HepG2 (cell line): ENCODE measurements around the gene BICRA. TPM values are rescaled to one million over a fixed set of nuclear protein-coding genes. Genes with fewer than 3 reads are reported as not detected.

Experiments
- ATAC-seq: fragments of 200-7000 bp; cut with Tn5 transposase; 3 replicates; pipeline ENCODE4 v1.9.1; 2020; ENCODE audit warnings: mild to moderate bottlenecking, moderate library complexity
- BruUV-seq: library from RNA; stranded (reverse); fragments of 400-500 nt; replicated peaks from 2 replicates; lab custom pipeline; 2021; lab: Mats Ljungman, UMichigan
- CTCF ChIA-PET: fragments of 300-600 bp; formaldehyde crosslinking; extraction: SDS; loops from one replicate; lab custom pipeline; 2021; ENCODE audit warnings: low total read pairs, inconsistent platforms, low intra/inter-chr PET ratio; lab: Yijun Ruan, JAX
- POLR2A ChIA-PET: fragments of 350-600 bp; sonication (Branson Sonifier 250); formaldehyde crosslinking; loops from one replicate; lab custom pipeline; 2020; ENCODE audit warnings: antibody characterized with exemption, inconsistent platforms; lab: Yijun Ruan, JAX
- DNase-seq: peaks from one replicate; pipeline ENCODE4 v3.0.0-alpha.2; 2015; ENCODE audit warnings: low spot score
- FAIRE-seq: peaks from 3 replicates; lab custom pipeline; 2011; peaks lifted over from hg19 to GRCh38; lab: Jason Lieb, UNC
- H2AFZ ChIP-seq: one replicate; pipeline ENCODE4 v1.6.1; 2011; ENCODE audit warnings: low read length, inconsistent platforms
- H3K27ac ChIP-seq: fragments of 300-600 bp; 3 replicates; pipeline ENCODE4 v1.8.0; 2011; ENCODE audit warnings: mixed run types, mild to moderate bottlenecking, mixed read lengths, low read length, inconsistent platforms; ENCODE audit not compliant: insufficient read depth; ENCODE audit errors: extremely low read length
- H3K27me3 ChIP-seq, 2 experiments: fragments of 200-600 bp in 1 of 2; 2 replicates in 1 of 2; 3 replicates in 1 of 2; pipeline versions ENCODE4 v1.6.0 to v1.8.0; 2011; ENCODE audit warnings: low read length in 2 of 2, mild to moderate bottlenecking in 2 of 2, moderate library complexity in 2 of 2, inconsistent platforms in 1 of 2; ENCODE audit not compliant: insufficient read depth in 2 of 2, control insufficient read depth in 1 of 2
- H3K36me3 ChIP-seq, 2 experiments: fragments of 200-600 bp in 1 of 2; replicated peaks in 1 of 2; 2 replicates in 1 of 2; 3 replicates in 1 of 2; pipeline versions ENCODE4 v1.5.1 to v1.8.0; 2011; ENCODE audit warnings: low read length in 2 of 2, inconsistent platforms in 1 of 2; ENCODE audit not compliant: insufficient read depth in 2 of 2, control insufficient read depth in 1 of 2
- H3K4me1 ChIP-seq: 2 replicates; pipeline ENCODE4 v1.5.1; 2012; ENCODE audit warnings: low read length, inconsistent platforms; ENCODE audit not compliant: insufficient read depth
- H3K4me2 ChIP-seq: 2 replicates; pipeline ENCODE4 v1.6.0; 2011; ENCODE audit warnings: low read depth, low read length, inconsistent platforms
- H3K4me3 ChIP-seq, 3 experiments: fragments of 200-600 bp in 1 of 3; sonication (generic), shearing (Covaris generic) in 1 of 3; replicated peaks in 1 of 3; 2 replicates each; pipeline ENCODE4 v1.5.1; 2011 to 2016; ENCODE audit warnings: low read length in 3 of 3, inconsistent platforms in 2 of 3, low read depth in 2 of 3, mild to moderate bottlenecking in 2 of 3, control low read depth in 1 of 3, mixed read lengths in 1 of 3; ENCODE audit not compliant: insufficient read depth in 1 of 3
- H3K79me2 ChIP-seq: one replicate; pipeline ENCODE4 v1.6.1; 2011; ENCODE audit warnings: low read length, inconsistent platforms; ENCODE audit not compliant: insufficient read depth
- H3K9ac ChIP-seq: 2 replicates; pipeline ENCODE4 v1.6.0; 2011; ENCODE audit warnings: mild to moderate bottlenecking, low read depth, low read length, inconsistent platforms; ENCODE audit not compliant: insufficient read depth
- H3K9me3 ChIP-seq: 2 replicates; pipeline ENCODE4 v1.5.1; 2012; ENCODE audit warnings: mild to moderate bottlenecking, low read length
- H4K20me1 ChIP-seq: 2 replicates; pipeline ENCODE4 v1.6.0; 2011; ENCODE audit warnings: inconsistent platforms, mild to moderate bottlenecking, low read length, moderate library complexity; ENCODE audit not compliant: insufficient read depth
- FOXC1 ChIP-seq: sonication (generic); formaldehyde crosslinking; IDR thresholded peaks from 2 replicates; pipeline ENCODE4 v1.8.0; 2022; ENCODE audit warnings: mild to moderate bottlenecking, missing genetic modification reagents, borderline replicate concordance
- KDM2A ChIP-seq: sonication (generic); formaldehyde crosslinking; IDR thresholded peaks from 2 replicates; pipeline ENCODE4 v1.4.0; 2020; ENCODE audit warnings: low read depth, missing genetic modification reagents, borderline replicate concordance
- RFX5 ChIP-seq: IDR thresholded peaks from 2 replicates; pipeline ENCODE4 v1.6.1; 2011; ENCODE audit warnings: low read depth, low read length, improper control_type of control experiment
- SIN3A ChIP-seq: IDR thresholded peaks from 2 replicates; pipeline ENCODE4 v1.6.1; 2011; ENCODE audit warnings: low read depth, mild to moderate bottlenecking, control low read depth, low read length, borderline replicate concordance
- YEATS4 ChIP-seq: sonication (generic); formaldehyde crosslinking; IDR thresholded peaks from 2 replicates; pipeline ENCODE4 v1.4.0; 2020; ENCODE audit warnings: missing genetic modification reagents, borderline replicate concordance
- ZNF124 ChIP-seq: sonication (generic); formaldehyde crosslinking; IDR thresholded peaks from 2 replicates; pipeline ENCODE4 v1.4.0; 2020; ENCODE audit warnings: missing genetic modification reagents
- ZNF143 ChIP-seq: sonication (generic); formaldehyde crosslinking; IDR thresholded peaks from 2 replicates; pipeline ENCODE4 v1.4.0; 2020; ENCODE audit warnings: missing genetic modification reagents
- ZNF557 ChIP-seq: sonication (generic); formaldehyde crosslinking; IDR thresholded peaks from 2 replicates; pipeline ENCODE4 v1.4.0; 2020; ENCODE audit warnings: missing genetic modification reagents
- WGBS: methylation state at CpG from one replicate; pipeline ENCODE4 v1.1.6; 2017; ENCODE audit warnings: low lambda C conversion rate; 5-methylcytosine and 5-hydroxymethylcytosine counted together
- in situ Hi-C: cut with HindIII; loops from 2 replicates; pipeline ENCODE4 v1.10.0; 2017; ENCODE audit warnings: low pct_unique_long_range_greater_than_20kb; ENCODE audit not compliant: extremely low pct_ligation_motif_present
- intact Hi-C: fragments of 100-400 bp; cut with micrococcal nuclease; formaldehyde crosslinking; loops from one replicate; pipeline ENCODE4 v1.10.0; 2022; ENCODE audit not compliant: unreplicated experiment
- polyA plus RNA-seq, 8 experiments: library from polyadenylated mRNA; depleted of rRNA in 3 of 8; stranded (reverse) in 7 of 8; unstranded in 1 of 8; fragments of >200 nt; fragmentation: Illumina TruSeq in 4 of 8; extraction: Trizol in 4 of 8; gene quantifications; 2 replicates each; pipeline versions ENCODE4 v1.2.1 to v1.2.3, GENCODE V29; 2011 to 2016; ENCODE audit warnings: low read depth in 4 of 8, missing spikeins in 1 of 8, mixed read lengths in 1 of 8; ENCODE audit not compliant: insufficient read depth in 1 of 8
- total RNA-seq, 5 experiments: library from RNA; depleted of rRNA; stranded (reverse); fragments of >200 nt; fragmentation: Illumina TruSeq; extraction: Trizol; gene quantifications; 2 replicates each; pipeline ENCODE4 v1.2.3, GENCODE V29; 2016; ENCODE audit warnings: low read depth in 1 of 5
- TF ChIP-seq, protein P1 (sequence below): sonication (generic); formaldehyde crosslinking; IDR thresholded peaks from 2 replicates; pipeline ENCODE4 v1.8.0; 2022; ENCODE audit warnings: mild to moderate bottlenecking, missing genetic modification reagents, moderate library complexity

BICRA gene
- total and polyA plus RNA-seq, 2 of the 13 experiments (the other 11 are each of a cell fraction or from before 2014, with no cell fraction given) = 0.55 to 0.71 TPM

DNA sequence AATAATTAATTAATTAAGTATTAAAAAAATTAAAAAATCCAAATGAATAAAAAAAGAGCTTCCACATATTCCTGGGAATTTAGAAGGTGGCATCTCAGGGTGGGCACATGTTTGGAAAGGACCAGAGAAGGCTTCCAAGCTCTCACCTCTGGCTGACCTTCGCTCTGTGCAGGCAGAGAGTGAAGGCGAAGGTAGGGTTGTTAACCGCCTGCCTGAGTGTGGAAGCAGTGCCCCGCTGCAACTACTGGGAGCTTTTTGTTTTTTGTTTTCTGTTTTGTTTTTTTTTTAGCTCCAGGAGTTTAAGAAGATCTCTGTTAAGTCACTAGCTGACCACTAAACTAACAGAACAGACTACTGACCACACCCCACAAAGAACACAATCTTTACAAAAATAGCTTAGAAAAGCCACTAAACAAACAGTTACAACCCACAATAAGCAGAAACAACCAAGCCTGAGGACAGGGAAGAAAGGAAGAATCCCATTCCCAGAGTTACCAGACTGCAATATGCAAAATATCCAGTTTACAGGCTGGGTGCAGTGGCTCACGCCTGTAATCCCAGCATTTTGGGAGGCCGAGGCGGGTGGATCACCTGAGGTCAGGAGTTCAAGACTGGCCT lies 47.4 kb upstream of the BICRA start:
- Histone ChIP-seq H3K4me2 (0 out of 2 replicates have a peak overlapping the region, but pooled peaks have one; percentile 18), H3K9ac (no peak overlapping the region)
- TF ChIP-seq YEATS4 (CRISPR knock-in tag) = no peak
- no peak for TF ChIP-seq ZNF557 (CRISPR knock-in tag)
- no peak for TF ChIP-seq ZNF143
- no peak for TF ChIP-seq KDM2A
- TF ChIP-seq, protein P1, sequence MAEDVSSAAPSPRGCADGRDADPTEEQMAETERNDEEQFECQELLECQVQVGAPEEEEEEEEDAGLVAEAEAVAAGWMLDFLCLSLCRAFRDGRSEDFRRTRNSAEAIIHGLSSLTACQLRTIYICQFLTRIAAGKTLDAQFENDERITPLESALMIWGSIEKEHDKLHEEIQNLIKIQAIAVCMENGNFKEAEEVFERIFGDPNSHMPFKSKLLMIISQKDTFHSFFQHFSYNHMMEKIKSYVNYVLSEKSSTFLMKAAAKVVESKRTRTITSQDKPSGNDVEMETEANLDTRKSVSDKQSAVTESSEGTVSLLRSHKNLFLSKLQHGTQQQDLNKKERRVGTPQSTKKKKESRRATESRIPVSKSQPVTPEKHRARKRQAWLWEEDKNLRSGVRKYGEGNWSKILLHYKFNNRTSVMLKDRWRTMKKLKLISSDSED = no peak
- TF ChIP-seq SIN3A = no peak
- no peak for TF ChIP-seq FOXC1 (CRISPR knock-in tag)
- no peak for TF ChIP-seq ZNF124 (CRISPR knock-in tag)
- TF ChIP-seq RFX5 = no peak
- TF ChIP-seq, all 625 proteins: peak for 0
- H3K36me3 ChIP-seq = no peaks in the 10 kb centered on the region
- CTCF ChIA-PET = no interaction called here
- POLR2A ChIA-PET = no interaction called here
- FAIRE-seq (no peak), ATAC-seq (no peak), DNase-seq (no peak)
- H4K20me1 ChIP-seq = no peaks in the 10 kb centered on the region
- no peaks in the 10 kb centered on the region for H3K27me3 ChIP-seq
- H3K79me2 ChIP-seq = no peaks in the 10 kb centered on the region
- no peak overlapping the region for H3K27ac ChIP-seq
- H3K9me3 ChIP-seq = no peaks in the 10 kb centered on the region
- H2AFZ ChIP-seq = no peak overlapping the region
- intact Hi-C loops (no loop called here), in situ Hi-C loops (no loop called here)
- WGBS = 53% methylated on average over 7 of the region's 7 CpGs
- BruUV-seq = no TSS peak
- H3K4me3 ChIP-seq = no peak overlapping the region
- peaks cover 32% of the 10 kb centered on the region for H3K4me1 ChIP-seq
